Measurements from ENCODE around the gene TFPI.

TFPI gene

DNA sequence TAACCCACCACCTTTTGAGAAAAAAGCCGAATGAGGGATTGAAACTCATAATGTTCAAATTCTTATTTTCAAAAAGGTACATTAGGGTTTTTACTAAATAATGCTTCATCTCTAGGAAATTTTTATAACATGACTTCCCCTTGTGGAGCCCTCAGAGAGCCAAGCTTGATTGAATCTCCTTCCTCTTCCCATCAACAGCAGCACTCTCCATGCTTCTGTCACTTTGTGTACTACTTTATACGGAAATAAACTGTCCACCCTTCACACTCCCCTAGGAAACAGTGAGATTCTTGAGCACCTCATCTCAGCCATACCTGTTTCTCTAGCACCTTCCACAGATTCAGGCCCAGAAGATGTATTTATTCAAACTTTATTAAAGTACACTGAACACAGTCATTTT, 51.8 kb downstream of the TFPI start:
- DNase-seq: no peak

- DNase-seq: no peak
Measured at GRCh38 chr2:187500585-187501359, 53.5 kb downstream of the TFPI start.

DNA sequence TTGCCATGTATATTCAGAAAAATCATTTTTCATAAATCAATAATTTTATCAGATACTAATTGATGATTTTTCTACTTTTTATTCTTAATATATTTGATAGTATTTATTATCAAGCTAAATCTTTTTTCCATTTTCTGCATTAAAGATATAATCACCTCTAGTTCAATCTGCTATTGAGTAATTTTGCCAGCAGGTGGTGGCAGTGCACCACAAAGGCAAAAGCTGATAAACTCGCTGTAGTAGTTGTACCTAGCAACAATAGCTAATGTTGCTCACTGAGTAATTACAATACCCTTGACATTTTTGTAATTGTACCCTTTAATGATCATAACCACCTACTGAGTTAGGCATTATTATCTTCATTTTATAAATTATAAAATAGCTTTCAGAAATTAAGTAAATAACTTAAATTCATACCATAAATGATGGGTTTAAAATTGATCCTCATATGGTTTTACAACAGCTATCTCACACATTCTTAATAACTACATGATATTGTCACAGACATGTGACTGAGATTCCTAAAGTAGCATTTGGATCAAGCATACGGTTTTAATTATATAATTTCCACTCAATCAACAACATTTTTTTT, 54.2 kb downstream of the TFPI start:
- DNase-seq: no peak

DNA sequence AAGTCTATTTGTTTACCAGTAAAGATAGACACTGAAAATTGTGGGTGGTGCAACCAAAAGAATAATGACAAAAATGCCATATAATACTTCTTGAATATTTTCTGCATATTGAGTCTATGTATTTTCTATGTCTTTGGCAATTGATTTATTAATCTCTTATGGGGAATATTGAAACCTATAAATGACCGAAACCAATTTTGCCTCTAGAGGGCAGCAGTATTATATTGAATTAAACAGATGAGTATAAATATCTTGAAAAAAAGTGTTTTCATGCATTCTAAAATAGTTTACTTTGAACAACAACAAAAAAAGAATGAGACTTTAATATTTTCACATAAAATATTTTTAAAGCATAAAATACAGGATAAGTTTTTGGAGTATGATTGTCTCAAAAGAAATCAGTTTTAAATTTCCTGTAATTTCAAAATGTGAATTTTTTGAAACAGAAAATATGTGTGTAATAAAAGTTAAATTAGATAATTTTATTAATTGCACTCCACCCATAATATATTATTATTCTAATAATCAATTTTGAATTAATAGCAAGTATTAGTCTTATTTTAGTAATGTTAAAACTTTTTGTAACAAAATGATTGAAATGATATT, 56.3 kb downstream of the TFPI start:
- no peak for DNase-seq

DNA sequence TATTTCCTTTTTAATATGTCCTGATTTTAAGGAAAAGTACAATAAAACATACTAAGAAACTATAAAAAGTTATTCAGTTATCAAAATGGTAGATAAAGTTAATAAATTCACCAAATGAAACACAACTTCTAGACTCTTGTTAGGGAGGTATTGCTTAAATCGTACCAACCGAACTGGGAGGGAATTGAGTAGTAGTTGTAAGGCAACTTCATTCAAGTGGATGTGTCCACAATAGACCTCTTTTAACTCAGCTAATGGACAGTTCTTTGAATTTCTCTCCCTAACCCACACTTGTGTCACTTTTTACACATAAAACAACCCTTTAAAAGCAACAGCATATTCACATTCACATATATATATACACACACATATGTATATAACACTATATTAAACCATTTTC, 57.1 kb downstream of the TFPI start:
- no peak for DNase-seq

- DNase-seq: no peak
Measured at GRCh38 chr2:187495324-187495723, 58.9 kb downstream of the TFPI start.

GRCh38 chr2:187493877-187494568, 60.2 kb downstream of the TFPI start:
- no peak for DNase-seq

- no peak for DNase-seq
Measured at GRCh38 chr2:187493180-187493579, 61.1 kb downstream of the TFPI start.

DNA sequence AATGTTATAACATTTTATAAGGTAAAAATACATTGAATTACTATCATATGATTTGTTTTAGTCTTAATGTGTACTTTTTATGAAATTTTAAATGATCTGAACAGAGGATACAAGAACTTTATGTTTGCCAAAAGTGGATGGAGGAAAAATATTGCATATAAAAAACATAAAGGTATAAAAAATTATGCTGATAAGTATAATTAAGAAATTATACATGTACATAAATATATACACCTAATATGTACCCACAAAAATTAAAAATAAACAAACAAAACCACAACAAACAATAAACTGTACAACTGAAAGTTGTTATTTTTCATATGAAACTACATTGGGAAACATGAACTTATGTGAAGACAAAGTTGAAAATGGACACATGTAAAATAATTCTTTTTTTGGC, 68.0 kb downstream of the TFPI start:
- DNase-seq: no peak

DNA sequence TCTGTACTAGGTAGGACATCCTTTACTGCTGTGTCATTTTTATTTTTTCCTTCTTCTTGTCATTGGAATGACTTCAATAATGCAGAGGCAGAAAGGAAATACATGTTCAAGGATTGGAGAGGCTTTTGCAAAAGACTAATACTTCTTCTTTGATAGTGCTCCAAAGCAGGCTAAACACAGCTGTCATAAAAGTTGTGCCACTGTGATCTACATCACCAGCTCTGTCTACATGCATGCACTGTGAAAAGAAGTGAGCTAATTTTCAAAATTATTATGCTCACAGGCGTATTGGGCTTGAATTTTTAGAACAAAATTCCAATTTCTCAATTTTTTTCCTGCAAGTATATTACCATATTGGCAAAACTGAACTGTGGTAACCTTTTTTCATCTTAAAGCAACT, 68.7 kb downstream of the TFPI start:
- no peak for DNase-seq

DNA sequence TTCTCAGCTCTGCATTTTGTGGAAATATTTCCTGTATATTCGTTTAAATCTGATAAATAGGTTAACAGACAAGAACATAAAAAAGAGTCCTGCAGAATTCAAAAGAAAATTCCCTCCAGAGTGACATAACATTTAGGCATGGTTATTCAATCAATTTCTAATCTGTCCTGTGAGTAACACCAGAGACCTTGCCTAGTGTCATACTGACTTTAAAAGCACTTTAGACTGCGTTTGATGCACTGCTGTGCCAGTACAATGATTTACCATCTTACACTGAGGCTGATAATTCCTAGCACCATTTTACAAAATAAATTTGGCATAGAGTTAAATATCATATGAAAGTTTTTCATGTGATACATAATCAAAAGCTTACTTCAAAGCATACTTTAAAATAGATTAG, 70.7 kb downstream of the TFPI start:
- DNase-seq: no peak

DNA sequence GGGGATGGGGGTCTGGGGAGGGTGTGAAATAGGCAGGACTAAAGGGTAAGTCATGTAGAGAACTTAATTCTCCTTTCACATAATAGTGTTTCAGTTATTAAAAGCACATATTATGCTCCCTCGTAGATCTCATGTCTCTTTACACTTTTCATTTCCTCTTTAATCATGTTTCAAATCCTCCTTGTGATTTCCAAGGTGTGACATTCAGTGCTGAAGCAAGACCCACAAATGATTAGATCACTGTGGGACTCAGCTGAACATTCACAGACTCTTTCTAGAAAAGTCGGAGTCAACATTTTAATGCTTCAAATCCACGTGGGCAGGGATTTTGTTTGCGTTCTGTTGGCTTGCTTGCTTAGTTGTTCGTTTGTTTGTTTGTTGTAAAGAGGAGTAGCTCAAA, 71.4 kb downstream of the TFPI start:
- no peak for DNase-seq

GRCh38 chr2:187481543-187481942, 72.7 kb downstream of the TFPI start:
- DNase-seq: no peak

DNA sequence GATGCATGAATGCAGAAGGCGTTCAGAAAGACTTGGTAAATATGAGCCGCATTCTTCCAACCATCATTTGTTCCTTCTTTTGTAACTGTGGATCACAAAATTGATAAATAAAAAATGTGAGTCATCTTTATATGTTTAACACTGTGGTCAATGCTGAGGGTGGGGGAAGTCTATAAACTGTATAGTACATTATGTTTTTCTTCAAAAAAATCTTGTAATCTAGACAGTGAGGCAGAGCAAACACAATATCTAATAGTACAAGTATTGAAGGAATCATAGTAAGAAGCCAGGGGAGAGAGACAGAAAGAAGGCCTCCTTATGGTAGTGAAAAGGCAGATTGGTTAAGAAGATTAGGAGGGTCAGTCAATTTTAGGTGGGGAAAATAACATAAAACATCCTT, 75.5 kb downstream of the TFPI start:
- no peak for DNase-seq

GRCh38 chr2:187477051-187477450, 77.2 kb downstream of the TFPI start:
- no peak for DNase-seq

GRCh38 chr2:187475499-187476248, 78.6 kb downstream of the TFPI start:
- DNase-seq: no peak

DNA sequence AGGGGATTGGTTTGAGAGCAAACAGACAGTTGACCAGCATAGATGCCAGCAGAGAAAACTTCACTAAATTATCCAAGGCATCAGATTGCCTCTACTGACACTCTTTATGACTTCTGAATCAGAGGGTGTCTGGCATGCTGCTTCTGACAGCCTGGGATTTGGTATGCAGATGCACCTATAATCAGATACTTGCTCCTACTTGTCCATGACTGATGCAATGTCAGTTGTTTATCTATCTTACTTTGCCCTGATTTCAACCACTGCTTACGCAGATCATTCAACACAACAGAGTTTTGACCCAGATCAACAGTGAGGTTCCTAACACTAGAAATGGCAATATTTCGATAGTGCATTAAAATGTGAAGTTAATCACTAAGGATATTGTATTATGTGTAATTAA, 83.5 kb downstream of the TFPI start:
- DNase-seq: no peak

- DNase-seq: no peak
Measured at GRCh38 chr2:187469538-187469937, 84.7 kb downstream of the TFPI start.

- DNase-seq: no peak
Measured at GRCh38 chr2:187468262-187468661, 86.0 kb downstream of the TFPI start.

GRCh38 chr2:187466129-187466792, 88.0 kb downstream of the TFPI start:
- no peak for DNase-seq

DNA sequence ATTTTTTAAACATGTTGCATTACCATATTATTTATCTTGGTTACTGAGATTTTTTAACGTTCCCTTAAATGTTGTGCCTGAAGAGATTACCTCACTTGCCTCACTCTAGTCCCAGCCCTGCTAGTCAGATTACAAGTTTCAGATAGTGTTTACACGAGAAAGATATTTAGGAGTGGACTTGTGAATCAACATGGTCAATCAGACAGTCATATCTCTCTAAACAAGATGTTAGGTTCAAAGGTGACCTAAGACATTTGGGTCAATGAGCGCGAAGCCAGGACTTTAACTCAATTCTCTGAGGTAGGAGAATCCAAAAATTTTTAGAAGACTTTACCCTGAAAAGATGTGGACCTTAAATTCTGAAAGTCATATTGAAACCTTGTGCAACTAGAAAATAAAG, 91.4 kb downstream of the TFPI start:
- no peak for DNase-seq
